Measurements from ENCODE around the gene MBOAT2.

Gene MBOAT2

GRCh38 chr2:8885449-8886201 lies 117.9 kb downstream of the MBOAT2 start:
- no peak for DNase-seq
- intact Hi-C loops (cut with DNase I) = no loop called here

- intact Hi-C loops (cut with DNase I) = no loop called here
- peak in 2 of 42 donors; percentile 9 to 17 for DNase-seq
Measured at GRCh38 chr2:8884812-8885211, 118.7 kb downstream of the MBOAT2 start.

GRCh38 chr2:8882094-8882493 lies 121.4 kb downstream of the MBOAT2 start:
- intact Hi-C loops (cut with DNase I) = no loop called here
- DNase-seq = peak in 17 of 42 donors; percentile 3 to 55 (median 24)

- no peak for DNase-seq
- intact Hi-C loops (cut with DNase I) = loop anchor here (10.0 kb wide), 1 partner anchor 127 kb away; the partner anchor contains the start of gene MBOAT2
Measured at GRCh38 chr2:8877894-8878293, 125.6 kb downstream of the MBOAT2 start.

- DNase-seq = no peak
- intact Hi-C loops (cut with DNase I) = loop anchor here (10.0 kb wide), 1 partner anchor 127 kb away; the partner anchor contains the start of gene MBOAT2
Measured at GRCh38 chr2:8877332-8877731, 126.2 kb downstream of the MBOAT2 start.

- intact Hi-C loops (cut with DNase I) = loop anchor here (10.0 kb wide), 1 partner anchor 128 kb away; the partner anchor contains the start of gene MBOAT2
- DNase-seq = no peak
Measured at GRCh38 chr2:8876628-8877027, 126.9 kb downstream of the MBOAT2 start.

- peak in 6 of 42 donors; percentile 20 to 56 (median 36) for DNase-seq
- intact Hi-C loops (cut with DNase I) = loop anchor here (5.0 to 10.0 kb wide), 2 partner anchors 132 to 264 kb away; partner anchors contain the start of gene MBOAT2
Measured at GRCh38 chr2:8872821-8873432, 130.6 kb downstream of the MBOAT2 start.

GRCh38 chr2:8870441-8870840 lies 133.0 kb downstream of the MBOAT2 start:
- intact Hi-C loops (cut with DNase I) = loop anchor here (5.0 to 10.0 kb wide), 2 partner anchors 134 to 267 kb away; partner anchors contain the start of gene MBOAT2
- DNase-seq = no peak

- no peak for DNase-seq
- intact Hi-C loops (cut with DNase I) = no loop called here
Measured at GRCh38 chr2:8867363-8867762, 136.1 kb downstream of the MBOAT2 start.

GRCh38 chr2:8863331-8863953 lies 140.0 kb downstream of the MBOAT2 start:
- DNase-seq = no peak
- intact Hi-C loops (cut with DNase I) = no loop called here

- intact Hi-C loops (cut with DNase I) = no loop called here
- no peak for DNase-seq
Measured at GRCh38 chr2:8862230-8862629, 141.3 kb downstream of the MBOAT2 start.

GRCh38 chr2:8861797-8862196 lies 141.7 kb downstream of the MBOAT2 start:
- intact Hi-C loops (cut with DNase I) = no loop called here
- DNase-seq = no peak

GRCh38 chr2:8860239-8860638 lies 143.2 kb downstream of the MBOAT2 start:
- DNase-seq = peak in 2 of 42 donors; percentile 22 to 47
- intact Hi-C loops (cut with DNase I) = no loop called here

- no peak for DNase-seq
- intact Hi-C loops (cut with DNase I) = no loop called here
Measured at GRCh38 chr2:8858910-8859309, 144.6 kb downstream of the MBOAT2 start.

GRCh38 chr2:8858264-8858663 lies 145.2 kb downstream of the MBOAT2 start:
- intact Hi-C loops (cut with DNase I) = no loop called here
- no peak for DNase-seq

GRCh38 chr2:8857709-8858108 lies 145.8 kb downstream of the MBOAT2 start:
- intact Hi-C loops (cut with DNase I) = no loop called here

GRCh38 chr2:8856176-8856575 lies 147.3 kb downstream of the MBOAT2 start:
- no peak for DNase-seq
- intact Hi-C loops (cut with DNase I) = no loop called here

More at GRCh38 chr2:8857709-8858108, 145.8 kb downstream of the MBOAT2 start:
- no peak for DNase-seq

- no peak for DNase-seq
- intact Hi-C loops (cut with DNase I) = no loop called here
Measured at GRCh38 chr2:8855010-8855409, 148.5 kb downstream of the MBOAT2 start.

- DNase-seq = no peak
- intact Hi-C loops (cut with DNase I) = no loop called here
Measured at GRCh38 chr2:8853426-8853825, 150.1 kb downstream of the MBOAT2 start.

Data from head of caudate nucleus (tissue), 42 donors.